ENCODE measurements around the gene FADS3. TPM values are rescaled to one million over a fixed set of nuclear protein-coding genes. Genes with fewer than 3 reads are reported as not detected.

Gene FADS3
- total RNA-seq, 1 donor from 2014 or later = 117 TPM

DNA sequence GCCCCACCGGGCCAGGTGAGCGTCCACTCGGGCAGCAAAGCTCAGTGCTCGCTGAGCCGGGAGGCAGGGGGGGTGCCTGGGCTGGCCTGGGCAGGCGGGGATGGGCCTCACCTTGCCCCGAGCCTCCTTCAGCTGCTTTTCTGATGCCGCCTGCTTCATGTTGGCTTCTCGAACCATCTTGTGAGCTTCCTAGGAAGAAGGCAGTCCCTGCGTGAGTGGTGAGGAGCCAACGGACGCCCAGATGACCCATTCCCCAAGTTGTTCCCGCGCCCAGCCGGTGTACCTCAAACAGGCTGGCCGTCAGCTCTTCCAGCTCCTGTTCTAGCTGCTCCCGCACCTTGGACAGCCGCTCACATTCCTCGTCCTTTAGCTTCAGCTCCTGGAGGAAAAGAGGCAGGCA lies 15.9 kb upstream of the FADS3 start:
- Mint-ChIP-seq H3K27me3 (ENCODE audit: unreplicated experiment) (no peaks in the 10 kb centered on the region), H3K36me3 (ENCODE audit: unreplicated experiment) (peaks cover 31% of the 10 kb centered on the region), H3K27ac (ENCODE audit: unreplicated experiment) (no peak overlapping the region), H3K4me3 (ENCODE audit: unreplicated experiment) (no peak overlapping the region), H3K9me3 (ENCODE audit: unreplicated experiment) (no peaks in the 10 kb centered on the region), H3K4me1 (ENCODE audit: unreplicated experiment) (peaks cover 6% of the 10 kb centered on the region)
- TF ChIP-seq, protein P1, sequence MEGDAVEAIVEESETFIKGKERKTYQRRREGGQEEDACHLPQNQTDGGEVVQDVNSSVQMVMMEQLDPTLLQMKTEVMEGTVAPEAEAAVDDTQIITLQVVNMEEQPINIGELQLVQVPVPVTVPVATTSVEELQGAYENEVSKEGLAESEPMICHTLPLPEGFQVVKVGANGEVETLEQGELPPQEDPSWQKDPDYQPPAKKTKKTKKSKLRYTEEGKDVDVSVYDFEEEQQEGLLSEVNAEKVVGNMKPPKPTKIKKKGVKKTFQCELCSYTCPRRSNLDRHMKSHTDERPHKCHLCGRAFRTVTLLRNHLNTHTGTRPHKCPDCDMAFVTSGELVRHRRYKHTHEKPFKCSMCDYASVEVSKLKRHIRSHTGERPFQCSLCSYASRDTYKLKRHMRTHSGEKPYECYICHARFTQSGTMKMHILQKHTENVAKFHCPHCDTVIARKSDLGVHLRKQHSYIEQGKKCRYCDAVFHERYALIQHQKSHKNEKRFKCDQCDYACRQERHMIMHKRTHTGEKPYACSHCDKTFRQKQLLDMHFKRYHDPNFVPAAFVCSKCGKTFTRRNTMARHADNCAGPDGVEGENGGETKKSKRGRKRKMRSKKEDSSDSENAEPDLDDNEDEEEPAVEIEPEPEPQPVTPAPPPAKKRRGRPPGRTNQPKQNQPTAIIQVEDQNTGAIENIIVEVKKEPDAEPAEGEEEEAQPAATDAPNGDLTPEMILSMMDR (IDR thresholded peaks at IDR 0.05) = no peak
- DNase-seq (ENCODE audit: extremely low spot score, unreplicated experiment) = no peak

DNA sequence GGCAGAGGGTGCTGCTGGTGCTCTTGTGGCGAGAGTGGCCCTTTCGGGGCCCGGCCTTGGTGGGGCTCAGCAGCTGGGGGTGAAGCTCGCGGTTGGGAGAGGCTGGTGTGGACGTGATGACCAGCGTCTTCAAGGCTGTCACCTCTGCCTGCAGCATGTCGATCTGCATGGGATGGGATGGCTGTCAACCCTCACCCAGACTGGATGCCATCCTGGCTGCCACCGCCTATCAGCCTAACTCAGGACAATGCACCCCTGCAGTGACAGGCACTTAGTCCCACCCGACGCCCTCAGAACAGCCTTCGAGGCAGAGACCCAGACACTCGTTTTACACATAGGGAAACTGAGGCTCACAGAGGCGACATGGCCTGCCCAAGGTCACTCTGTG lies 15.2 kb upstream of the FADS3 start:
- H3K9me3 Mint-ChIP-seq (ENCODE audit: unreplicated experiment) = no peaks in the 10 kb centered on the region
- H3K4me3 Mint-ChIP-seq (ENCODE audit: unreplicated experiment) = no peak overlapping the region
- no peak overlapping the region for H3K27ac Mint-ChIP-seq (ENCODE audit: unreplicated experiment)
- peaks cover 33% of the 10 kb centered on the region for H3K36me3 Mint-ChIP-seq (ENCODE audit: unreplicated experiment)
- H3K27me3 Mint-ChIP-seq (ENCODE audit: unreplicated experiment) = no peaks in the 10 kb centered on the region
- TF ChIP-seq, protein P1 (IDR thresholded peaks at IDR 0.05) = no peak
- H3K4me1 Mint-ChIP-seq (ENCODE audit: unreplicated experiment) = peaks cover 2% of the 10 kb centered on the region
- no peak for DNase-seq (ENCODE audit: extremely low spot score, unreplicated experiment)

DNA sequence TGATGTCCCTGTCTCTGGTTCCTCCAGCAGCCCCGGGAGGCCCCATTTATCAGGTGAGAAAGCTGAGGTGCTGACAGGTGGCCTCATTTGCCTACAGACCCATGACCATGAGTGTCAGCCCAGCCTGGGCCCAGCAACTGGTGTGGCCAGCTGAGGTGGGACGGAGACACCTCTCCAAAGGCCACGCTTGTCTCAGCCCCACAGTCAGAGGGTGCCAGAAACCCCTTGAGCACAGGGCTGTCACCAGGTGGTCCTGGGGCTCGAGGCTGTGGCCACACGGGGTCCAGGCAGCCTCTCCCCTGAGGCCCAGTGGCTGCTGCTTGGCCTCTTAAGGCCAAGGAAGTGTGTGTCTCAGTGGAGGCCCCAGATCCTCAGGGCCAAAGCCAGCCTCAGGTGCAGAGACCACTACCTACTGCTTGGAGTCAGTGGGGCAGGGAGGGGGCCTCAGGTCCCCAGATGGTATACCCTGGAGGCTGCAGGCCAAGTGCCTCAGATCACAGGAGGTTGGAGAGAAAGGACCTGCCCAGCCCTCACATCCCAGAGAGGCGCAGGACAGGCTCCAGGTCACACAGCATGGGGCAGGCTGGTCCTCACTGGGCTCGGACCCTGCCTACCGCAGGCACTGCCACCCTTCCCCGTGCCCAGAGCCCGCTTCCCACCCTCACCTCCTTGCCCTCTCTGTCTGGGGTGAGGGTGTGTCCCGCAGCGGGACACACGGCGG lies 14.6 kb upstream of the FADS3 start:
- no peak overlapping the region for H3K4me3 Mint-ChIP-seq (ENCODE audit: unreplicated experiment)
- H3K4me1 Mint-ChIP-seq (ENCODE audit: unreplicated experiment) = peaks cover 2% of the 10 kb centered on the region
- TF ChIP-seq, protein P1 (IDR thresholded peaks at IDR 0.05) = no peak
- no peak for DNase-seq (ENCODE audit: extremely low spot score, unreplicated experiment)
- H3K27me3 Mint-ChIP-seq (ENCODE audit: unreplicated experiment) = no peaks in the 10 kb centered on the region
- no peak overlapping the region for H3K27ac Mint-ChIP-seq (ENCODE audit: unreplicated experiment)
- H3K9me3 Mint-ChIP-seq (ENCODE audit: unreplicated experiment) = no peaks in the 10 kb centered on the region
- peaks cover 34% of the 10 kb centered on the region for H3K36me3 Mint-ChIP-seq (ENCODE audit: unreplicated experiment)

DNA sequence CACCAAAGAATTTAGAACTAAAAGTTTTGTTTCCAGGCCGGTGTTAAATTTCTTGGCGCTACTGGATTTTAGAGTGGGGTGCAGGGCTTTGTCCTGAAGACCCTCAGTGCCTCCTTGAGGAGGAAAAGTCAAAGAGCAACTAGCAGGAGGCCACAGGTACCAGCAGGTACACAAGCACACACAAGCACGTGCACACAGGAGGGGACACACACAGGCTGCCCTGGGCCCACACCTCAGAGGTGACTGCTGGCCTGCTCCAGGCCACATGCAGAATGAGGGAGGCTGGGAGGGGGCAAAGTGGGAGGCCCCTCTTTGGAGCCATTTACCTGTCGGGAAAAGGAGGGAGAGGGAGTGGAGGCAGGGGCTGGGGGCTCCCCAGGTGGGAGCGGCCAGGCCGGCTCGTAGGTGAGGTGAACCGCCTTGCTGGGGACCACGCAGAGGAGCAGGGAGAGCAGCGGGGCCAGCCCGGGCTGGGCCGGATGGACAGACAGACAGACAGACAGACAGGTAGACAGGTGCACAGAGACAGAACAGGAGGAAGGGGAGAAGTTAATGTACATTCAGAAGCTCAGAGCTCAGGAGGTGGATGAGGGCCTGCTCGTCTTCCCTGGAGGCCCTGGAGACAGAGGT lies 13.8 kb upstream of the FADS3 start:
- no peak overlapping the region for H3K27ac Mint-ChIP-seq (ENCODE audit: unreplicated experiment)
- H3K27me3 Mint-ChIP-seq (ENCODE audit: unreplicated experiment) = no peaks in the 10 kb centered on the region
- TF ChIP-seq, protein P1 (IDR thresholded peaks at IDR 0.05) = no peak
- no peak for DNase-seq (ENCODE audit: extremely low spot score, unreplicated experiment)
- H3K9me3 Mint-ChIP-seq (ENCODE audit: unreplicated experiment) = no peaks in the 10 kb centered on the region
- H3K4me3 Mint-ChIP-seq (ENCODE audit: unreplicated experiment) = no peak overlapping the region
- H3K4me1 Mint-ChIP-seq (ENCODE audit: unreplicated experiment) = peaks cover 2% of the 10 kb centered on the region
- peaks cover 35% of the 10 kb centered on the region for H3K36me3 Mint-ChIP-seq (ENCODE audit: unreplicated experiment)

DNA sequence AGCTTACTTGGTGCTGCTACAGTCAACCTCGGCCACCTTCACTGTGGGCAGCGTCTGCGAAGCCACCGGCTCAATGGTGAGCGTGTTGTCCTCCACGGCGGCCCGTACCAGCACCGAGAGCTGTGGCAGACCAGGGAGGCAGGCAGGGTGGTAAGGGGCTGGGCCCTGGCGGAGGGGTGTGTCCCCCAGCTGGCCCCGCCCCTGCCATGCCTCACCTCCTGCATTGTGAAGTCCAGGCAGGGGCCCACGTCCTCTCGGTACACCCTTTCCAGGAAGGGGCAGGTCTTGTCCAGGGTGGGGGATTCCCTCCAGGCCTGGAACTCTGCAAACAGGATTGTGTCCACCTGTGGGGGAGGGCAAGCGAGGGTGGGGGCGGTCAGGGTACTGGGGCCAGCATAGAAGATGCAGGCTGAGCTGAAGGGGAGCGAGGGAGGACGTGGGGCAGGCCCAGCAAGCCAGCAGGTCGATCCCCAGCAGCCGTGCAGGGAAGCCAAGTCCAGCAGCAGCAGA lies 13.2 kb upstream of the FADS3 start:
- Mint-ChIP-seq H3K27ac (ENCODE audit: unreplicated experiment) (no peak overlapping the region), H3K36me3 (ENCODE audit: unreplicated experiment) (peaks cover 38% of the 10 kb centered on the region), H3K9me3 (ENCODE audit: unreplicated experiment) (no peaks in the 10 kb centered on the region), H3K4me3 (ENCODE audit: unreplicated experiment) (no peak overlapping the region), H3K27me3 (ENCODE audit: unreplicated experiment) (no peaks in the 10 kb centered on the region), H3K4me1 (ENCODE audit: unreplicated experiment) (peaks cover 2% of the 10 kb centered on the region)
- TF ChIP-seq, protein P1 (IDR thresholded peaks at IDR 0.05) = no peak
- no peak for DNase-seq (ENCODE audit: extremely low spot score, unreplicated experiment)
